IMR-90 (cell line): ENCODE measurements around the gene TAF3. TPM values are rescaled to one million over a fixed set of nuclear protein-coding genes. Genes with fewer than 3 reads are reported as not detected.

Source experiments
- ATAC-seq: fragments of 200-7000 bp; cut with Tn5 transposase; 2 replicates; pipeline ENCODE4 v1.9.1; 2020; ENCODE audit warnings: low read depth, mild to moderate bottlenecking, moderate library complexity
- BruUV-seq: library from RNA; stranded (reverse); fragments of 400-500 nt; replicated peaks from 2 replicates; lab custom pipeline; 2021; lab: Mats Ljungman, UMichigan
- CTCF ChIA-PET: fragments of 300-600 bp; formaldehyde crosslinking; extraction: SDS; loops from one replicate; lab custom pipeline; 2021; ENCODE audit warnings: antibody characterized with exemption; lab: Yijun Ruan, JAX
- POLR2A ChIA-PET: fragments of 300-600 bp; sonication (Branson Sonifier 250); formaldehyde crosslinking; loops from one replicate; lab custom pipeline; 2022; ENCODE audit warnings: antibody characterized with exemption; ENCODE audit not compliant: unreplicated experiment; lab: Charles Lee
- DNase-seq: peaks from one replicate; pipeline ENCODE4 v3.0.0; 2013
- H2AFZ ChIP-seq: replicated peaks from 2 replicates; pipeline ENCODE3; 2013; ENCODE audit warnings: low read length, mild to moderate bottlenecking; ENCODE audit not compliant: poor library complexity
- H2AK5ac ChIP-seq: 2 replicates; pipeline ENCODE4 v1.6.1; 2013; ENCODE audit warnings: low read depth, low read length, inconsistent platforms
- H2AK9ac ChIP-seq: replicated peaks from 2 replicates; pipeline ENCODE3; 2013; ENCODE audit warnings: mild to moderate bottlenecking, low read depth, low read length, moderate library complexity; ENCODE audit not compliant: poor library complexity
- H2BK120ac ChIP-seq: 2 replicates; pipeline ENCODE4 v1.6.1; 2013; ENCODE audit warnings: low read depth, low read length, inconsistent platforms
- H2BK15ac ChIP-seq: 3 replicates; pipeline ENCODE4 v1.6.1; 2013; ENCODE audit warnings: low read depth, low read length, inconsistent platforms
- H2BK20ac ChIP-seq: 2 replicates; pipeline ENCODE4 v1.6.1; 2013; ENCODE audit warnings: low read depth, mild to moderate bottlenecking, inconsistent platforms, low read length, moderate library complexity
- H2BK5ac ChIP-seq: 2 replicates; pipeline ENCODE4 v1.6.1; 2013; ENCODE audit warnings: mild to moderate bottlenecking, low read depth, low read length, inconsistent platforms; ENCODE audit not compliant: poor library complexity, severe bottlenecking
- H3K14ac ChIP-seq: replicated peaks from 2 replicates; pipeline ENCODE4 v1.6.1; 2013; ENCODE audit warnings: low read depth, low read length, inconsistent platforms
- H3K18ac ChIP-seq: 2 replicates; pipeline ENCODE4 v1.6.1; 2013; ENCODE audit warnings: low read depth, low read length, control low read depth
- H3K23ac ChIP-seq: 2 replicates; pipeline ENCODE4 v1.6.1; 2013; ENCODE audit warnings: low read depth, low read length, inconsistent platforms
- H3K27ac ChIP-seq: 2 replicates; pipeline ENCODE4 v1.5.1; 2013; ENCODE audit warnings: mild to moderate bottlenecking, control low read depth, low read length; ENCODE audit not compliant: insufficient read depth
- H3K27me3 ChIP-seq: 2 replicates; pipeline ENCODE4 v1.6.1; 2013; ENCODE audit warnings: low read length; ENCODE audit not compliant: control insufficient read depth, insufficient read depth
- H3K36me3 ChIP-seq: 2 replicates; pipeline ENCODE4 v1.6.1; 2013; ENCODE audit warnings: low read length, mixed read lengths; ENCODE audit not compliant: control insufficient read depth, insufficient read depth
- H3K4ac ChIP-seq: 2 replicates; pipeline ENCODE4 v1.6.1; 2013; ENCODE audit warnings: low read depth, low read length, inconsistent platforms
- H3K4me1 ChIP-seq: 2 replicates; pipeline ENCODE4 v1.6.1; 2013; ENCODE audit warnings: low read length, mixed read lengths; ENCODE audit not compliant: control insufficient read depth, insufficient read depth
- H3K4me2 ChIP-seq: 2 replicates; pipeline ENCODE4 v1.6.1; 2013; ENCODE audit warnings: low read depth, mild to moderate bottlenecking, control low read depth, low read length, moderate library complexity
- H3K4me3 ChIP-seq: 2 replicates; pipeline ENCODE4 v1.5.1; 2013; ENCODE audit warnings: low read depth, mild to moderate bottlenecking, control low read depth, low read length, moderate library complexity; ENCODE audit not compliant: insufficient read depth
- H3K56ac ChIP-seq: 2 replicates; pipeline ENCODE4 v1.6.1; 2013; ENCODE audit warnings: low read length, inconsistent platforms; ENCODE audit not compliant: insufficient read depth; ENCODE audit errors: extremely low read depth
- H3K79me1 ChIP-seq, 2 experiments: 2 replicates each; pipeline ENCODE4 v1.6.1; 2013; ENCODE audit warnings: low read length in 2 of 2, inconsistent platforms in 1 of 2, low read depth in 1 of 2
- H3K9ac ChIP-seq: 2 replicates; pipeline ENCODE4 v1.6.1; 2013; ENCODE audit warnings: low read depth, low read length, control low read depth
- H3K9me1 ChIP-seq: 2 replicates; pipeline ENCODE4 v1.6.1; 2013; ENCODE audit warnings: low read length, inconsistent platforms; ENCODE audit not compliant: insufficient read depth
- H3K9me3 ChIP-seq: 2 replicates; pipeline ENCODE4 v1.6.1; 2013; ENCODE audit warnings: low read length; ENCODE audit not compliant: control insufficient read depth, insufficient read depth
- H4K20me1 ChIP-seq: 2 replicates; pipeline ENCODE4 v1.6.1; 2013; ENCODE audit warnings: low read length, inconsistent platforms; ENCODE audit not compliant: insufficient read depth
- H4K5ac ChIP-seq: 2 replicates; pipeline ENCODE4 v1.6.1; 2013; ENCODE audit warnings: mild to moderate bottlenecking, low read depth, low read length, control low read depth
- H4K8ac ChIP-seq, 2 experiments: 2 replicates each; pipeline ENCODE4 v1.6.1; 2013; ENCODE audit warnings: low read depth in 2 of 2, low read length in 2 of 2, control low read depth in 1 of 2, inconsistent platforms in 1 of 2
- H4K91ac ChIP-seq: 2 replicates; pipeline ENCODE4 v1.6.1; 2013; ENCODE audit warnings: low read depth, low read length, inconsistent platforms; ENCODE audit not compliant: insufficient read depth
- BHLHE40 ChIP-seq: fragments of 150-350 bp; IDR thresholded peaks from 2 replicates; pipeline ENCODE4 v1.6.1; 2016; ENCODE audit warnings: mild to moderate bottlenecking, low read depth, low read length
- RAD21 ChIP-seq: IDR thresholded peaks from 2 replicates; pipeline ENCODE4 v1.6.1; 2012; ENCODE audit warnings: low read length, improper control_type of control experiment
- USF2 ChIP-seq: fragments of 150-350 bp; IDR thresholded peaks from 2 replicates; pipeline ENCODE4 v1.6.1; 2017; ENCODE audit warnings: mild to moderate bottlenecking, antibody characterized with exemption, low read length, low read depth
- WGBS, 2 experiments: methylation state at CpG; one replicate each; pipeline versions ENCODE4 v1.1.5 to v1.1.7; 2013; ENCODE audit warnings: missing lambda C conversion rate in 2 of 2; ENCODE audit not compliant: insufficient read length in 1 of 2; ENCODE audit errors: extremely low coverage in 2 of 2; 5-methylcytosine and 5-hydroxymethylcytosine counted together
- dilution Hi-C: fragments of 300-500 bp; cut with HindIII; formaldehyde crosslinking; loops from one replicate; pipeline ENCODE4 v1.14.3; 2018; ENCODE audit warnings: low sequenced_read_pairs; ENCODE audit not compliant: unreplicated experiment
- in situ Hi-C: fragments of 300-500 bp; cut with MboI; formaldehyde crosslinking; loops from 3 replicates; pipeline ENCODE4 v1.14.3; 2019; ENCODE audit warnings: low sequenced_read_pairs, inconsistent platforms, mixed read lengths
- intact Hi-C: fragments of 100-400 bp; cut with micrococcal nuclease; formaldehyde crosslinking; loops from 2 replicates; pipeline ENCODE4 v1.10.0; 2022
- polyA plus RNA-seq, 3 experiments: library from polyadenylated mRNA; depleted of rRNA; stranded (reverse); fragments of >200 nt; gene quantifications; 2 replicates each; pipeline ENCODE4 v1.2.3, GENCODE V29; 2012; ENCODE audit warnings: low replicate concordance in 1 of 3
- total RNA-seq: library from RNA; depleted of rRNA; stranded (reverse); fragments of >200 nt; gene quantifications from 2 replicates; pipeline ENCODE4 v1.2.3, GENCODE V29; 2012

The TAF3 gene
- total and polyA plus RNA-seq, 2 of the 4 experiments (the other 2 are of a cell fraction): 1.4 to 2.3 TPM

GRCh38 chr10:7988989-7989388 is 170.7 kb downstream of the TAF3 start:
- Histone ChIP-seq H4K91ac (no peak overlapping the region), H4K5ac (no peak overlapping the region), H3K56ac (no peak overlapping the region), H3K4me1 (peaks cover 2% of the 10 kb centered on the region), H3K27ac (no peak overlapping the region), H3K4me2 (no peak overlapping the region), H2AFZ (peak overlapping the region; percentile 8), H3K23ac (no peak overlapping the region), H2AK9ac (no peak overlapping the region), H3K9ac (no peak overlapping the region), H3K4me3 (no peak overlapping the region), H2AK5ac (no peak overlapping the region), H4K20me1 (no peaks in the 10 kb centered on the region), H3K79me1 (no peaks in the 10 kb centered on the region; a peak in 1 of 4 replicates), H3K18ac (no peak overlapping the region), H2BK15ac (no peak overlapping the region), H3K4ac (no peak overlapping the region), H3K27me3 (no peaks in the 10 kb centered on the region), H2BK20ac (no peak overlapping the region), H3K36me3 (no peaks in the 10 kb centered on the region), H4K8ac (no peak overlapping the region), H3K9me1 (no peaks in the 10 kb centered on the region), H2BK120ac (no peak overlapping the region), H3K9me3 (no peaks in the 10 kb centered on the region), H3K14ac (no peak overlapping the region), H2BK5ac (no peak overlapping the region)
- intact Hi-C loops: no loop called here
- in situ Hi-C loops: no loop called here
- POLR2A ChIA-PET: no interaction called here
- DNase-seq (no peak), ATAC-seq (no peak)
- no TSS peak for BruUV-seq
- dilution Hi-C loops: no loop called here
- no peak for TF ChIP-seq RAD21
- TF ChIP-seq USF2: no peak
- no peak for TF ChIP-seq BHLHE40
- CTCF ChIA-PET: no interaction called here
- no CpG with 5 or more reads among the region's 2 CpGs for WGBS, 2 experiments
